EL (cell line): ENCODE data around the gene ALDH3A2.
"Not testable (repeated sequence)": the region's sequence is repeated elsewhere in the genome, so short reads cannot be mapped to it uniquely, and the experiment has no call there.

Source experiments
- DNase-seq: peaks from one replicate; pipeline ENCODE4 v3.0.0-alpha.2; 2016

The ALDH3A2 gene

DNA sequence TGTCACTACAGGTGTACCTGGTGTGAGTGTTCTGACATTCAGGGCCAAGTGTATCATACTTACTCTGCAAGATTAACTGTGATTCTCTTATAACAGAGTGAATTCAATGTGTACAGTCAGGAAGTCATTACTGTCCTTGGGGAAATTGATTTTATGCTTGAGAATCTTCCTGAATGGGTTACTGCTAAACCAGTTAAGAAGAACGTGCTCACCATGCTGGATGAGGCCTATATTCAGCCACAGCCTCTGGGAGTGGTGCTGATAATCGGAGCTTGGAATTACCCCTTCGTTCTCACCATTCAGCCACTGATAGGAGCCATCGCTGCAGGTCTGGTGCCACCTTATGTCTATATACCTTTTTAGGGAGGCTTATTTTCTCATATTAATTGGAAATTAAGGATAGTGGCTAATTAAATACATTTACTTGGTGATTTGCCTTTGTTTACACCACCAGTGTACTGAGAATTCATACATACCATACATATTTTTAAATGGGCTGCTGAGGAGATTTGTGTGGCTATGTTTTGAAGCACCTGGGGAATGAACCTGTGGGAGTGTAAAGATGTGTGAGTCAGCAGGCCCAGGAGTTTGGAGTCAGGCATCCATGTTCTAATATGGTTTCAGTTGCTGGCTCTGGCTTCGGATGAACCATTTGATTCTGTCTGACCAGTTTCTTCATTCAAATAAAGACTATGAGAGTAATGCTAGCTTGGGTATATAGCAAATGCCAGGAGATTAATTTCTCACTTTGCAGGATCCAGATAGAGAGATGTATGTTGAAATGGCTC lies 3.1 kb downstream of the ALDH3A2 start:
- DNase-seq: no peak

DNA sequence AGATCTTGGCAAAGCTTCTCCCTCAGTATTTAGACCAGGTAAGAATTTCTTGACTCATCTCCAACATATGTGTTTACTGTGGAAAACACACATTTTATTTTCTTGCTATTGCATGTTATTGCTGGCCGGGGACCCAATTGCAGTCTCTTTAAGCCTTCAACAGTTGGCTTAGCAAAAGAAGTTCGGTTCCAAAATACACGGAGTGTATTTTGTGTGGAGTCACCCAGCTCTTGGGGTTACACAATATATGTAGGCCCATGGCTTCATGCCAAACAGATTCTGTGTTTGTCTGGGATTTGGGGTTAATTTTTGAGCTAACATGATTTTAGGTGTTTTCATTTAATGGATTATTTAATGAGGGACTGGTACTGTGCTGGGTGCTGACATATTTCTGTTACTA lies 4.0 kb downstream of the ALDH3A2 start:
- DNase-seq: no peak

DNA sequence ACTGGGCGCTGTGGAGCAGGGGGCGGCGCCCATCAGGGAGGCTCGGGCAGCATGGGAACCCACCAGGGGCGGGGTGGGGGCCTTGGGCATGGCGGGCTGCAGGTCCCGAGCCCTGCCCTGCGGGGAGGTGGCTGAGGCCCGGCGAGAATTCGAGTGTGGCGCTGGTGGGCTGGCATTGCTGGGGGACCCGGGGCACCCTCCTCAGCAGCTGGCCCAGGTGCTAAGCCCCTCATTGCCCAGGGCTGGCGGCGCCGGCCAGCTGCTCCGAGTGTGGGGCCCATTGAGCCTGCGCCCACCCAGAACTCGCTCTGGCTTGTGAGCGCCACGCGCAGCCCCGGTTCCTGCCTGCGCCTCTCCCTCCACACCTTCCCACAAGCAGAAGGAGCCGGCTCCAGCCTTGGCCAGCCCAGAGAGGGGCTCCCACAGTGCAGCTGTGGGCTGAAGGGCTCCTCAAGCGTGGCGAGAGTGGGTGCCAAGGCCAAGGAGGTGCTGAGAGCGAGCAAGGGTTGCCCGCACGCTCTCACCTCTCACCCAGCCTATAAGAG lies 5.9 kb downstream of the ALDH3A2 start:
- no peak for DNase-seq

DNA sequence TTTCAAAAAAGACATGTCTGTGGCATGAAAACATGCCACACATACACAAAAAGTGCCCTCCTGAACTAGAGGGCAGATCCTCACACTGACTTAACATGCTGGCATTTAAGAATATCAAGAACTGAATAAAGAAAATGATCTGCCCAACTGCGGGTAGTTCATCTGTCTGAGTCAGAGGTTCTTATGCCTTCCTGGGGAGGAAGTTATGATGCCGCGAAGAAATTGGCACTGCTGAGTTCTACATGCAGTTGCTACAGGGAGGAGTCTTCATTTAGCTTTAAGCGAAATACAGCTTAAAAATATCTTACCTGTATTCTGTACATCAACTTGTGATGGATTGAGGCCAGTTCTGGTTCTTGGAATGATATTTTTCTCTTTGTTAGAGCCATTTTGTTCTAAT lies 6.3 kb downstream of the ALDH3A2 start:
- no peak for DNase-seq

DNA sequence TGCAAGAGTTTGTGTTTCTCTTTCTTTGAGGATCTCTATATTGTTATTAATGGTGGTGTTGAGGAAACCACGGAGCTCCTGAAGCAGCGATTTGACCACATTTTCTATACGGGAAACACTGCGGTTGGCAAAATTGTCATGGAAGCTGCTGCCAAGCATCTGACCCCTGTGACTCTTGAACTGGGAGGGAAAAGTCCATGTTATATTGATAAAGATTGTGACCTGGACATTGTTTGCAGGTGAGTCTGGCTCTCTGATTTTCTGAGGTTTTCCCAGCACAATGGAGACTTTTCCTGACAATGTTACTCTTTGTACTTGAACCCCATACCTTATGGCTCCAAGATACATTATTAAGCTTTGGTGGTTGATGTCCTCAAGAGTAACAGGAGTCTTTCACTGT lies 7.8 kb downstream of the ALDH3A2 start:
- no peak for DNase-seq

DNA sequence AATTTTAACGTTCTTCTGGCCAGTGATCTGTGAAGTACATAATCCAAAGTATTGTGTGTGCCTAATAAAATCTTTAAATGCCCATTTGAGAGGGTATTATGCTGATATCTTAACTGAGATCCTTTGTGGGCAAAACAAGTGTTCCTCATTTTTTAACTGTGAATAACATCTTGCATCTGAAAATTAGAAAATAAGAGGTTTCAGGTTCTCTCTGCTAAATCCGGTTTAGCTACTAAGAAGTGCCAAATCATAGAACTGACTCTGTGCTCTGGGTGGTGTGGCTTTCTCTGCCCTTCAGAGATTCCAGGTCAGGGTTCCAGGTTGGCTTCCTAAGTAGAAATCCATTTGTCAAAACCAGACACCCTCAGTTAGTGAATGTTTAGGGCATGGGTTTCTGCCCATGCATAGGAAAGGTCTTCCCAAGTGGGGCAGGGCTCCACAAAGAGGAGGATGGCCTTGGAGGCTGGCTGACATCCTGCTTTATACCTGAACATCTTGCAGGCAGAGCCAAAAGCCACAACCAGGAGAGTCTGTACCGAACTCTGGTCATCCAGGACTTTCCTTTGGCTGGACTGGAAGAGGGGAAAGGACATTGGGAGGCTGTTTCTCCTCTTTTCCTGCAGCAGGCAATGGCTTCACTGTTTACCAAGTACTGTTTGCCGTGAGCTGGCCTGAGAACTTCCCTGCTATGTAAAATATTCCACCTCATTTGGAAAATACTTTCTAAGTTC lies 8.5 kb downstream of the ALDH3A2 start:
- no peak for DNase-seq

DNA sequence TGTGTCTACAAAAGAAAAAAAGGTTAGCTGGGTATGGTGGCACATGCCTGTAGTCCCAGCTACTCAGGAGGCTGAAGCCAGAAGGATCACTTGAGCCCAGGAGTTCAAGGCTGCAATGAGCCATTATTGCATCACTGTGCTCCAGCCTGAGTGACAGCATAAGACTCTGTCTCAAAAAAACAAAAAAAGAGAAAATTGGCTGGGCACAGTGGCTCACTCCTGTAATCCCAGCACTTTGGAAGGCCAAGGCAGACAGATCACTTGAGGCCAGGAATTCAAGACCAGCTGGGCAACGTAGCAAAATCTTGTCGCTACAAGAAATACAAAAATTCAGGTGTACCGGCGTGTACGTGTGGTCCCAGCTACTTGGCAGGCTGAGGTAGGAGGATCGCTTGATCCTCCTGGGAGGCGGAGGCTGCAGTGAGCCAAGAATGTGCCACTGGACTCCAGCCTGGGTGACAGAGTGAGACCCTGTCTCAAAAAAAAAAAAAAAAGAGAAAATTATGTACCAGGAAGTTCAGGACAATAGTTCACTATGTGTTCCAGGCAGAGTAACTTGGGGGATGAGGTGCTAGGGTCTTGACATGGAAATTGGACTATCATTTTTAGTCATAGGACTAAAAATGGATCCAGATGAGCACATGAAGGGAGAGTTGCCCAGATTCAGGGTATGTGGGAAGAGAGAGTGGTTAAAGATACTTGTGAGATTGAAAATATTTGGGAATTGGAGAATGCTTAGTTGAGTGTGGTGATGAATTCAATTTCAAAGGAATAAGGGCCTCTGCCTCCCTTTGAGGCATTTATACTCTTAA lies 11.0 kb downstream of the ALDH3A2 start:
- no peak for DNase-seq

DNA sequence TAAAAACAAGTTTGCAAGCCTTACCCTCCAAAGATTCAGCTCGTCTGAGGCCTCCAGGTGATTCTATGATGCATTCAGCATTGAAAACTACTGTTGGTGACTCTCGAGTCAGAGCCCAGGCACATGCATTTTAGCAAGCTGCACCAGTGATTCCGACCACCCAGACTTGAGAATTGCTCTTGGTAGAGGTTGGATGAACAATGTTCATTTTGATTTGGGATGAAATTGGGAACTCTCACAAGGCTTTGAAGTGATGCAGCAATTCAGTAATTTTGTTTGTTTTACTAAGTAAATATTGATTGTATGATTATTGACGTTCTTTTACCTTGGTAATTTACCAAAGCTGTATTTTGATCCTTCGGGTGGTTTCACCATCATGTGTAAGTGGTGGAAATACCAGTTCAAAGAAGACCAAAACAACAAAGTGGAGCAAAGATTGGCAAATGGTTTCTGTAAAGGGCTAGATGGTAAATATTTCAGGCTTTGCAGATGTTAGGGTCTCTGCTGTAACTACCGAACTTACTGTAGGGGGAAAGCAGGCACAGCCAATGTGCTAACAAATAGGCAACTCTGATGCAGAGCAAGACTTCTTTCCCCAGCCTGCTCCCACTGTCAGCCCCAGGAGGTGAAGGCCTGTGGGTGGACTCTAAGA lies 11.8 kb downstream of the ALDH3A2 start:
- DNase-seq: no peak

DNA sequence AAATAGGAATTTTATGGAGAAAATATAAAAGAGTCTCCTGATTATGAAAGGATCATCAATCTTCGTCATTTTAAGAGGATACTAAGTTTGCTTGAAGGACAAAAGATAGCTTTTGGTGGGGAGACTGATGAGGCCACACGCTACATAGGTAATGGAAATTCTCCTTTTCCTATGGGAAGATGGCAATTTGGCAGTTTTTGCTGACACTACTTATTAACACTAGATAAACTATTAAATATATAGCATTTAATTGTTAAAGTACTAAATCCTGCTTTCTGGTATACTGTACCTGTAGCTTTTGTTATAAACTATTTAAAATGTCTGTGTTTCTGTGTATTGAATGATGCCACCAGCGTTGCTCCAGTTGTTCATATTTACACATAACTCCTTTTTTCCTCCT lies 12.6 kb downstream of the ALDH3A2 start:
- DNase-seq: no peak

DNA sequence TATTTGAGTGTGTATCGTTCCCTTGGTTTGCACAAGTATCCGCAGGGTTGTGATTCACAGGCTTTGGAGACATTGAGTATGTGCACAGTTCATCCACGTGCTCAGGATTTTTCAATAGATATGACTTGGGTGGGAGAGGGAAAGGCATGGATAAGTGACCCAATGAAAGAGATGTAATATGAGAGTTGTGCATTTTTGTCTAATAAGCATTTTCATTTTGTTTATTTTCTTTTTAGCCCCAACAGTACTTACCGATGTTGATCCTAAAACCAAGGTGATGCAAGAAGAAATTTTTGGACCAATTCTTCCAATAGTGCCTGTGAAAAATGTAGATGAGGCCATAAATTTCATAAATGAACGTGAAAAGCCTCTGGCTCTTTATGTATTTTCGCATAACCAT lies 14.5 kb downstream of the ALDH3A2 start:
- DNase-seq: no peak

DNA sequence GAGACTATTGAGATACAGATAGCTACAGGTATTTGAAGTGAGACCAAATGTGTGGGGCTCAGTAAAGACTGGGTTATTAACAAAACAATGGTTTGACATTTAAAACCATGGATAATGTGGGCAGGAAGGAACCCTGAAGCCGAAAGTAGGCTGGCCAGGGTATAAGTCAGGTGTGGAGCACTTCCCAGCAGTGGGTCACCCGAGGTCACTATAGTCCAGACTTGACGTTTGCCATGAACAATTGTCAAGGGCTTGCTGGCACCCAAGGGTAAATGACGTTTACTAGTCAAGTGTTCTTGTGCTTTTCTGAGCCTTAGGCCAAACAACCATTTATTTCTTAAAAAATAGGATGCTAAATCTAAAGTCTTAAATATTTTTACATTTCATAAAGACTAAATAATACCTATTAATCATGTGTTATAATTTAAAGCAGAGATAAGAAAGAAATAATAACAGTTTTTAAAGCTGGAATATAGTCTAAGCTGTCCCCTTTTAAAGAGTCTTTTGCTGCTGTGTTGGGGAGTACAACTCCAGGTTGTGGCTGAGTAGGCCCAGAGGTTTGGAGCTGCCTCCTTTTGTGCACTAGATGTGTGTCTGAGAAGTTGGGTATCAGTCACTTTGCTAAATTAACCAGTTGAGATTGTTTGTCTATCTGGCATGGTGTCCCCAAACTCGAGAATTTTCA lies 15.7 kb downstream of the ALDH3A2 start:
- DNase-seq: no peak

DNA sequence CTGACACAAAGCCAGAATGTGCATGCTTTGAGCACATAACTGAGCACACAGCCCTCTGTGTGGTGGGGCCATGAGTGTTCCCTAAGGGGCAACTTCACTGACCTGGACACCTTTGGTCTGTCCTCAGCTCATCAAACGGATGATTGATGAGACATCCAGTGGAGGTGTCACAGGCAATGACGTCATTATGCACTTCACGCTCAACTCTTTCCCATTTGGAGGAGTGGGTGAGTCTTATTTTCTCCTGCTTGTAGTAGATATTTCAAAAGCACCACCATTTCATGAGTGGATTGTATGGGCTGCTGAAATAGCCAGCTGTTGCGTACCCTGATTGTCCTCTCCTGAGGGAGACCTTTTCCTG lies 16.2 kb downstream of the ALDH3A2 start:
- no peak for DNase-seq

DNA sequence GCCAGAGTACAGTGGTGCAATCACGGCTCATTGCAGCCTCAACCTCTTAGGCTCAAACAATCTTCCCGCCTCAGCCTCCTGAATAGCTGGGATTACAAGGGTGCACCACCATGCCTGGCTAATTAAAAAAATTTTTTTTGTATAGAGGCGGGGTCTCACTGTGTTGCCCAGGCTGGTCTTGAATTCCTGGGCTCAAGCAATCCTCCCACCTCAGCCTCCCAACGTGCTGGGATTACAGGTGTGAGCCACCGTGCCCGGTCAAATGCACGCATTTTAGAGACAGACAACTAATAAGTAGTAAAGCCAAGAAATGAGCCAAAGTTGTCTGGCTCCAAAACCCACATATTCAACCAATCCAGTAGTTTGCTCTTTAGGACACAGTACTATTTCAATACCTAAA lies 21.1 kb downstream of the ALDH3A2 start:
- DNase-seq: not testable (repeated sequence)

DNA sequence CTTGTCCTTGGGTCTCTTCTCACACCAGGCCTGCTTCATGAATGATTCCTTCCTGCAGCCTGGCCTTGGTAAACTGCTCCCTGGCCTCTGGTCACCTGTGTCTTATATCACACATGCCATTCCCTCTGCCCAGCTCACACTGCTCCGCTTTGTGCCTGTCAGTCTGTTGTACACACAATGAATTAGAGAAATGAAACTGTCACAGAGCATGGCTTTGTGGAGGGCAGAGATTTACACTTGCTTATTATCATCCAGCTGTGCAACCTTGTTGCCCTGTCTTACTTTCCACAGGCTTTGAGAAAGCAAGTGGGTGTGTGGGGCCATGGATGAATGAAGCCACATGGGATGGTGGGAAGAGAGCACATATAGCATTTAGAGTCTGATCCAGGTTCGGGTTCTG lies 22.4 kb downstream of the ALDH3A2 start:
- no peak for DNase-seq

DNA sequence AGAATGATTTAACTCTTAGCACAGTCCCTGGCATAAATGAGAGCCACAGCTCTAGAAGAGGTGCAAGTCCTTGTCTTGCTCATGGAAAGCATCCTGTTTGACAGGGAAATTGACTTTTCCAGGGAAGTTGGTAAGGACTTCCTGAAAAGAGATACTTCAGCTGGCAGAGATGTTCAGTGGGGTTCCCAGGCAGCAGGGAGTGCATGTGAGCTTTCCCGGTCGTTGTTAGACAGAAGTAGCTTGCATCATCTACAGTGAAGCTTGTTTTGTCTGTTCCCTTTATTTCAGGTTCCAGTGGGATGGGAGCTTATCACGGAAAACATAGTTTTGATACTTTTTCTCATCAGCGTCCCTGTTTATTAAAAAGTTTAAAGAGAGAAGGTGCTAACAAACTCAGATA lies 22.9 kb downstream of the ALDH3A2 start:
- DNase-seq: no peak

DNA sequence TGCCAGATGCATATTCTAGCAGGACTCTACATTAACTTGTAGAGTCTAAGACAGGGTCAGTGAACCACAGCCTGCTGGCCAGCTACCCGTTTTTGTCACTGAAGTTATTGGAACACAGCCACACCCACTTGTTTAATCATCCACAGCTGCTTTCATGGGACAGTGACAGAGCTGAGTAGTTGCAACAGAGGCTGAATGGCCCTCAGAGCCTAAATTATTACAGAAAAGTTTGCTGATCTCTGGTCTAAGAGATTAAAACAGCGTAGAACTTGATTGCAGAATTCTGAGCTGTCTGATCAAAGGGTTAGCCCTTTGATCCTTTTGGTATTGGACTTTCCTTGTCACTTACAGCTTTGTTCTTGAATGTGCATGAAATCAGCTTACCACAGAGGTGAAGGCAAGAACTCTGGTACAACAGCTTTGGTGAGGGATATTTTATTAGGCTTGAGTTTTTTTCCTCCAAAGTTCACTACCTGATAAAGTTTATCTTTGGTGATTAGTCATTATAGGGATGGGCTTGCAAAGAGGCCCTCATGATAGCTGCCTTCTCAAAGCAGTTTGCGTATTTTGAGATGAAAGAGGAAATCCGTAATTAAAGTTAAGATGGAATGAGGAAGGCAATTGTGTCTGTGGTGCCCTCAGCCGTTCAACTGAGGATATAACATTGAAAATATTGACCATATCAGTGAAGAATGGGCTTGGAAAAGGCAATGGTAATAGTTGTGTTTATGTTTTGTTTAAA lies 23.6 kb downstream of the ALDH3A2 start:
- DNase-seq: no peak

DNA sequence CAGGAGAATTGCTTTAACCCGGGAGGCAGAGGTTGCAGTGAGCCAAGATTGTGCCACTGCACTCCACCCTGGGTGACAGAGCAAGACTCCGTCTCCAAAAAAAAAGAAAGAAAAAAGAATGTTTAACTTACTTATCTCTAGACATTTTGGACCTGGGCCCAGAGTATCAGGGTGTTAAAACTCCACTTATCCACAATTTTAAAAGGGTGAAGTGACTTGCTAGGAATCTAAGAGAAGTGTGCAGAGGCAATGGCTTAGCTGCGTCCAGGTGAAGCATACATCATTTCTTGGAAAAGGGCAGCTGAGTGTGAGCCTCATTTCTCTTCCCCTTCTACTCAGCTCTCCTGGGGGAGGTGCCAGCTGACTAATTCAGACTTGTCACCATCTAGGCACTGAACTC lies 25.1 kb downstream of the ALDH3A2 start:
- no peak for DNase-seq

DNA sequence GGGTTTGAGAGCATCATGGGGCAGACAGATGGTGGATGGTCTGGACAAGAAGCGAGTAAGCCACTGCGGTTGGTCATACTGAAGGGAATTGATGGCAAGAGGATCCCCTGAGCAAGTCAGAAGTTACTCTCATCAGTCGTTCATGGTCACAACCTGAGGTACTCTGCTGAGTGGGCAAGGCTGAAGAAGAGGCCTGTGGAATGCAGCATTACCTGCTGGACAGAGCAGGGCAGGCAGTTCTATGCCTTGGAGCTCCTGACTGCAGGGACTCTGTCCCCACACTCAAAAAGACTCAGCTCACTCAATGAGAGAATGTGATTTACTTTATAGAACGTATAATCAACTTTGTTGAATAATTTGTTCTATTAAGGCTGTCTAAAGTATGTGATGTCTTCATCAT lies 28.3 kb downstream of the ALDH3A2 start:
- no peak for DNase-seq

DNA sequence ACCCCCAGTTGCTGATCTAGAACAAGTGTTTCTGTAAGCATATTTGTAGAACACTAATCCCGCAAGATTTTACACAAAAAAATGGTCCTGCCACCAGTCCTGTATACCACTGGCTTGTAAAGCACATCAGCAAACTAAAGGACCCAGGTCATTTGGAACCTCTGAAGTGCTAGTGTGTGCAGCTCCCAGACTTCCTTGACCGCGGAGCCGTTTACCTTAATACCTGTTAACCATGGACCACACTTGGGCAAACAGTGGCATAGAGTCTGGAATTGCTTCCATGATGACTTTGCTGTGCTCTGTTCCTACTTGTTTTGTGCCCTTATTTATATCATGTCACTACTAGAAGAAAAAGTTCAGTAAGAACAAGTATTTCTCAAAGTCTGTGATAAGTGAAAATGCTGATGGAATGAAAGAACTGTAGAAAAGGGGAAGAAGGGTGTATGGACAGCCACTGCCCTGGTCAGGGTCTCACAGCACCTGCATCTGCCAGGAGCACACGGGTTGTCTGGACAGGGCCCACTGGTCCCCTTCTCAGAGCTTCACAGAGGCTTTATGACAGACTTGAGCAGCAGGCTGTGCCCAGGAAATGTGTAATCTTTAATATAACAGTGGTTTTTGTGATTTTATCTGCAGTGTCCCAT lies 29.3 kb downstream of the ALDH3A2 start:
- no peak for DNase-seq

DNA sequence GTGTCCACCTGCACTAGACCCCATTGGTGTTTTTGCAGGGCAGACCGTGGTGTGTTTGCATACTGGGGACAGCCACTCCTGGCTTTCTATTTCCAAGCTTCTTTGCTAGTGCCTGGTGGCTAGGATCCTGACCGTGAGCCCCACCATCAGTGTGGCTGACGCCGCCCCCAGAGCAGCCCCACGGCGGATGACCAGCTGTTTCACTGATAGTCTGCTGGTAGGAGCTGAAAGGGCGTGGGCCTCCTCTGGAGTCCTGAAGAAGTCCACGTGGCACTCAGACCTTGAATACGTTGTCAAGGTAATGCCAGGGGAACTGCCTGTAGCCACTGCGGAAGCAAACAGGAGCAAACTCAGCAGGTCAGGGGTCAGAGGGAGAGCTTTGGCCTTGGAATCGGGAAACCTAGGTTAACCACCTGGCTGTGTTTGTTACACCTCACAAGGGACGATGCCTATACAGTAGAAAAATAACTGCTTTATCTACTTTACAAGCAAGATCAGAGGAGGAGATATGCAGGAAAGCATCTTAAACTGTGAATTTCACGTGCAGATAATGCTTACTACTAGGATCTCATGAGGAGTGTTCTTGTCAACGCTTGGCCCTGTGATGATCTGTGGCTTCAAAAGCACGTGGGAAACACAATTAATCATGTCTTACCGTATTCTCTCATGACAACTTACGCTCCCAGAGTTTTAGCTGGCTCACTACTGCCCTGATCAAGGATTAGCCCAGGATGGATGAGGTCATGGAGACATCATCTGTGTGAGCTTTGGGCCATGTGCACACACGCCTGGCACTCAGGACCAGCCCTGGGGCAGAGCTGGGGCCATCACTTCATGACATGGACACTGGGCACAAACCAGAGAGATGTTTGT lies 30.3 kb downstream of the ALDH3A2 start:
- no peak for DNase-seq
